Panc1 (cell line): ENCODE measurements around the gene COL11A2. TPM values are rescaled to one million over a fixed set of nuclear protein-coding genes. Genes with fewer than 3 reads are reported as not detected.

Experiments used
- ATAC-seq: fragments of 200-7000 bp; cut with Tn5 transposase; 2 replicates; pipeline ENCODE4 v1.9.1; 2020; ENCODE audit warnings: mild to moderate bottlenecking, moderate library complexity
- BruUV-seq: library from RNA; stranded (reverse); fragments of 400-500 nt; replicated peaks from 2 replicates; lab custom pipeline; 2021; lab: Mats Ljungman, UMichigan
- CTCF ChIA-PET: fragments of 300-600 bp; sonication (Branson Sonifier 250); formaldehyde crosslinking; loops from one replicate; lab custom pipeline; 2022; ENCODE audit warnings: antibody characterized with exemption; lab: Charles Lee
- POLR2A ChIA-PET: fragments of 300-600 bp; sonication (Branson Sonifier 250); formaldehyde crosslinking; loops from one replicate; lab custom pipeline; 2022; ENCODE audit warnings: antibody characterized with exemption; lab: Charles Lee
- DNase-seq: peaks from one replicate; pipeline ENCODE4 v3.0.0-alpha.2; 2010; ENCODE audit warnings: low read depth, low spot score
- H3K27ac ChIP-seq: 2 replicates; pipeline ENCODE4 v1.5.1; 2011; ENCODE audit warnings: mild to moderate bottlenecking, low read length, inconsistent platforms
- H3K27me3 ChIP-seq: fragments of 200-500 bp; sonication (Bioruptor generic); 2 replicates; pipeline ENCODE4 v1.6.0; 2014; ENCODE audit warnings: low read length, inconsistent platforms; ENCODE audit not compliant: control insufficient read depth, insufficient read depth
- H3K36me3 ChIP-seq: fragments of 200-500 bp; sonication (Bioruptor generic); 2 replicates; pipeline ENCODE4 v1.5.1; 2014; ENCODE audit warnings: inconsistent platforms, mild to moderate bottlenecking, low read length, moderate library complexity; ENCODE audit not compliant: control insufficient read depth, insufficient read depth
- H3K4me1 ChIP-seq: 2 replicates; pipeline ENCODE4 v1.5.1; 2011; ENCODE audit warnings: inconsistent platforms, mild to moderate bottlenecking, low read length, moderate library complexity; ENCODE audit not compliant: control insufficient read depth, insufficient read depth
- H3K4me3 ChIP-seq, 2 experiments: 2 replicates each; pipeline ENCODE4 v1.5.1; 2011 to 2012; ENCODE audit warnings: low read depth in 2 of 2, low read length in 2 of 2, mild to moderate bottlenecking in 2 of 2, inconsistent platforms in 1 of 2, moderate library complexity in 1 of 2
- H3K9me3 ChIP-seq: fragments of 200-500 bp; sonication (Bioruptor generic); 2 replicates; pipeline ENCODE4 v1.5.1; 2014; ENCODE audit warnings: low read depth, mild to moderate bottlenecking, inconsistent platforms, low read length, moderate library complexity; ENCODE audit not compliant: control insufficient read depth, insufficient read depth
- POLR2AphosphoS5 ChIP-seq: IDR thresholded peaks from 2 replicates; pipeline ENCODE4 v1.6.1; 2012; ENCODE audit warnings: mild to moderate bottlenecking, low read depth, low read length, moderate library complexity
- SIN3A ChIP-seq: IDR thresholded peaks from 2 replicates; pipeline ENCODE4 v1.6.1; 2012; ENCODE audit warnings: low read depth, mild to moderate bottlenecking, low read length, moderate library complexity, borderline replicate concordance; ENCODE audit not compliant: insufficient read depth
- TCF7L2 ChIP-seq: IDR thresholded peaks from 2 replicates; pipeline ENCODE4 v1.6.1; 2011; ENCODE audit warnings: mild to moderate bottlenecking, low read depth, low read length, inconsistent platforms
- in situ Hi-C: cut with HindIII; loops from 2 replicates; pipeline ENCODE4 v1.10.0; 2016; ENCODE audit warnings: low sequenced_read_pairs, low pct_unique_long_range_greater_than_20kb
- intact Hi-C: fragments of 100-400 bp; cut with micrococcal nuclease; formaldehyde crosslinking; loops from one replicate; pipeline ENCODE4 v1.10.0; 2022; ENCODE audit not compliant: unreplicated experiment
- total RNA-seq: library from RNA; stranded (reverse); gene quantifications from one replicate; pipeline ENCODE4 v1.2.1, GENCODE V29; 2021; ENCODE audit not compliant: unreplicated experiment
- TF ChIP-seq, protein P1 (sequence below): fragments of 450-650 bp; IDR thresholded peaks from 2 replicates; pipeline ENCODE4 v1.5.1; 2017; ENCODE audit warnings: mild to moderate bottlenecking
- TF ChIP-seq, protein P2 (sequence below), 2 experiments: IDR thresholded peaks; 2 replicates each; pipeline ENCODE4 v1.6.1; 2011 to 2012; ENCODE audit warnings: low read depth in 2 of 2, control low read depth in 1 of 2, low read length in 1 of 2, mild to moderate bottlenecking in 1 of 2, moderate library complexity in 1 of 2; ENCODE audit not compliant: insufficient read depth in 1 of 2

COL11A2 gene
- total RNA-seq, 1 experiment from 2014 or later: 0.57 TPM

DNA sequence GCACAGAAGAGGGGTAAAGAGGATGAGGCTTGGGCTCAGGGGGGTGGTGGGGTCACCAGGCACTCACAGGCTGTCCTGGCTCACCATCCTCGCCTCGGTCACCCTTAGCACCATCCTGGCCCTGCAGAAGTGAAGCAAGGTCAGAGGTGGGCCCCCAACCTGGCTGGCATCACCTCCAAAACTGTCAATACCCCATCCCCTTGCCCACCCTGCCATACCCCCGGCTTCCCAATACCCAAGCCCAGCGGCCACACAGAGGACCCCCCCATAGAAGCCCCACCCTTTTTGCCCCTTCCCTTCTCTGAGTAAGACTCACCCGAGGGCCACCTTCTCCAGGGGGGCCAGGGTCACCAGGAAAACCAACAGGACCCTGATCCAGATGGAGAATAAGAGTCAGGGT is 23.6 kb downstream of the COL11A2 start:
- H3K9me3 ChIP-seq: no peaks in the 10 kb centered on the region
- in situ Hi-C loops (no loop called here), intact Hi-C loops (no loop called here)
- ChIA-PET POLR2A (no interaction called here), CTCF (no interaction called here)
- BruUV-seq: no TSS peak
- TF ChIP-seq POLR2AphosphoS5 (no peak), SIN3A (no peak), TCF7L2 (no peak)
- TF ChIP-seq, protein P1, sequence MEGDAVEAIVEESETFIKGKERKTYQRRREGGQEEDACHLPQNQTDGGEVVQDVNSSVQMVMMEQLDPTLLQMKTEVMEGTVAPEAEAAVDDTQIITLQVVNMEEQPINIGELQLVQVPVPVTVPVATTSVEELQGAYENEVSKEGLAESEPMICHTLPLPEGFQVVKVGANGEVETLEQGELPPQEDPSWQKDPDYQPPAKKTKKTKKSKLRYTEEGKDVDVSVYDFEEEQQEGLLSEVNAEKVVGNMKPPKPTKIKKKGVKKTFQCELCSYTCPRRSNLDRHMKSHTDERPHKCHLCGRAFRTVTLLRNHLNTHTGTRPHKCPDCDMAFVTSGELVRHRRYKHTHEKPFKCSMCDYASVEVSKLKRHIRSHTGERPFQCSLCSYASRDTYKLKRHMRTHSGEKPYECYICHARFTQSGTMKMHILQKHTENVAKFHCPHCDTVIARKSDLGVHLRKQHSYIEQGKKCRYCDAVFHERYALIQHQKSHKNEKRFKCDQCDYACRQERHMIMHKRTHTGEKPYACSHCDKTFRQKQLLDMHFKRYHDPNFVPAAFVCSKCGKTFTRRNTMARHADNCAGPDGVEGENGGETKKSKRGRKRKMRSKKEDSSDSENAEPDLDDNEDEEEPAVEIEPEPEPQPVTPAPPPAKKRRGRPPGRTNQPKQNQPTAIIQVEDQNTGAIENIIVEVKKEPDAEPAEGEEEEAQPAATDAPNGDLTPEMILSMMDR: no peak
- TF ChIP-seq, protein P2, sequence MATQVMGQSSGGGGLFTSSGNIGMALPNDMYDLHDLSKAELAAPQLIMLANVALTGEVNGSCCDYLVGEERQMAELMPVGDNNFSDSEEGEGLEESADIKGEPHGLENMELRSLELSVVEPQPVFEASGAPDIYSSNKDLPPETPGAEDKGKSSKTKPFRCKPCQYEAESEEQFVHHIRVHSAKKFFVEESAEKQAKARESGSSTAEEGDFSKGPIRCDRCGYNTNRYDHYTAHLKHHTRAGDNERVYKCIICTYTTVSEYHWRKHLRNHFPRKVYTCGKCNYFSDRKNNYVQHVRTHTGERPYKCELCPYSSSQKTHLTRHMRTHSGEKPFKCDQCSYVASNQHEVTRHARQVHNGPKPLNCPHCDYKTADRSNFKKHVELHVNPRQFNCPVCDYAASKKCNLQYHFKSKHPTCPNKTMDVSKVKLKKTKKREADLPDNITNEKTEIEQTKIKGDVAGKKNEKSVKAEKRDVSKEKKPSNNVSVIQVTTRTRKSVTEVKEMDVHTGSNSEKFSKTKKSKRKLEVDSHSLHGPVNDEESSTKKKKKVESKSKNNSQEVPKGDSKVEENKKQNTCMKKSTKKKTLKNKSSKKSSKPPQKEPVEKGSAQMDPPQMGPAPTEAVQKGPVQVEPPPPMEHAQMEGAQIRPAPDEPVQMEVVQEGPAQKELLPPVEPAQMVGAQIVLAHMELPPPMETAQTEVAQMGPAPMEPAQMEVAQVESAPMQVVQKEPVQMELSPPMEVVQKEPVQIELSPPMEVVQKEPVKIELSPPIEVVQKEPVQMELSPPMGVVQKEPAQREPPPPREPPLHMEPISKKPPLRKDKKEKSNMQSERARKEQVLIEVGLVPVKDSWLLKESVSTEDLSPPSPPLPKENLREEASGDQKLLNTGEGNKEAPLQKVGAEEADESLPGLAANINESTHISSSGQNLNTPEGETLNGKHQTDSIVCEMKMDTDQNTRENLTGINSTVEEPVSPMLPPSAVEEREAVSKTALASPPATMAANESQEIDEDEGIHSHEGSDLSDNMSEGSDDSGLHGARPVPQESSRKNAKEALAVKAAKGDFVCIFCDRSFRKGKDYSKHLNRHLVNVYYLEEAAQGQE (IDR thresholded peaks at IDR 0.05; ENCODE audit: insufficient read depth in 1 of 2, low read depth in 2 of 2, low read length in 1 of 2): no peak
- no peaks in the 10 kb centered on the region for H3K36me3 ChIP-seq
- ATAC-seq: no peak
- H3K4me3 ChIP-seq: no peak overlapping the region
- no peaks in the 10 kb centered on the region for H3K27me3 ChIP-seq
- DNase-seq: no peak
- no peak overlapping the region for H3K27ac ChIP-seq
- H3K4me1 ChIP-seq: peaks cover 6% of the 10 kb centered on the region

- POLR2A ChIA-PET: no interaction called here
- in situ Hi-C loops: no loop called here
- CTCF ChIA-PET: no interaction called here
Observed at GRCh38 chr6:33168284-33168601, 24.0 kb downstream of the COL11A2 start.

More at GRCh38 chr6:33168284-33168601, 24.0 kb downstream of the COL11A2 start:
- Histone ChIP-seq H3K27me3 (no peaks in the 10 kb centered on the region), H3K9me3 (no peaks in the 10 kb centered on the region), H3K4me1 (peaks cover 6% of the 10 kb centered on the region), H3K36me3 (no peaks in the 10 kb centered on the region), H3K4me3 (no peak overlapping the region), H3K27ac (no peak overlapping the region)
- DNase-seq (no peak), ATAC-seq (no peak)
- intact Hi-C loops: no loop called here
- TF ChIP-seq, protein P1: no peak
- TF ChIP-seq POLR2AphosphoS5 (no peak), SIN3A (no peak), TCF7L2 (no peak)
- TF ChIP-seq, protein P2 (IDR thresholded peaks at IDR 0.05; ENCODE audit: insufficient read depth in 1 of 2, low read depth in 2 of 2, low read length in 1 of 2): no peak
- BruUV-seq: no TSS peak
